ENCODE measurements around the gene ZBTB20. TPM values are rescaled to one million over a fixed set of nuclear protein-coding genes. Genes with fewer than 3 reads are reported as not detected.

Gene ZBTB20
- total RNA-seq, 6 experiments from 2014 or later = 36.7 to 59.4 (median 46.7) TPM

DNA sequence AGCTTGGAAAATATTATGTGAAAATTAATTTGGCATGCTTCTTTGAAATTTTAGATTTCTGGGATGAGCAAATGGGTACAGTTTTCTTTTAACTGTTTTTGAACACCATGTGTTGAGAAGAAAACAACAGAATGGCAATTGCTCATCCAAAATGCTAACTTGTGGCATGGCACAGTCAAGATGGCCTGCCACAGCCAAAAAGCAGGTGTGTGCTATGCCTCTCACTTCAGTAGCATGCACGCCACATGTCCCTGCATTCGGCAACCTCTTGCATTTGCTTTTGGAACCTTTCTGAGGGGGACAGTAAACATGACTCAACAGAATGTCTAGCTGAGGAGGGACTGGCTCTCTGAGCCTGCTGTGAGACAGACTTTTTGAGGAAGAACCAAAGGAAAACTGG is 714.8 kb downstream of the ZBTB20 start:
- DNase-seq (no peak), ATAC-seq (no peak)
- WGBS (ENCODE audit: insufficient coverage, low coverage, low lambda C conversion rate, missing lambda C conversion rate) = 100% methylated on average over 2 of the region's 2 CpGs
- H3K36me3 ChIP-seq = no peaks in the 10 kb centered on the region
- intact Hi-C loops (cut with DNase I) = no loop called here
- H3K27me3 ChIP-seq = no peaks in the 10 kb centered on the region
- no peaks in the 10 kb centered on the region for H3K4me1 ChIP-seq
- H3K27ac ChIP-seq = no peak overlapping the region
- H3K9me3 ChIP-seq = no peaks in the 10 kb centered on the region
- no peak overlapping the region for H3K4me3 ChIP-seq
- TF ChIP-seq POLR2A (IDR thresholded peaks at IDR 0.05) = no peak
- TF ChIP-seq, protein P1, sequence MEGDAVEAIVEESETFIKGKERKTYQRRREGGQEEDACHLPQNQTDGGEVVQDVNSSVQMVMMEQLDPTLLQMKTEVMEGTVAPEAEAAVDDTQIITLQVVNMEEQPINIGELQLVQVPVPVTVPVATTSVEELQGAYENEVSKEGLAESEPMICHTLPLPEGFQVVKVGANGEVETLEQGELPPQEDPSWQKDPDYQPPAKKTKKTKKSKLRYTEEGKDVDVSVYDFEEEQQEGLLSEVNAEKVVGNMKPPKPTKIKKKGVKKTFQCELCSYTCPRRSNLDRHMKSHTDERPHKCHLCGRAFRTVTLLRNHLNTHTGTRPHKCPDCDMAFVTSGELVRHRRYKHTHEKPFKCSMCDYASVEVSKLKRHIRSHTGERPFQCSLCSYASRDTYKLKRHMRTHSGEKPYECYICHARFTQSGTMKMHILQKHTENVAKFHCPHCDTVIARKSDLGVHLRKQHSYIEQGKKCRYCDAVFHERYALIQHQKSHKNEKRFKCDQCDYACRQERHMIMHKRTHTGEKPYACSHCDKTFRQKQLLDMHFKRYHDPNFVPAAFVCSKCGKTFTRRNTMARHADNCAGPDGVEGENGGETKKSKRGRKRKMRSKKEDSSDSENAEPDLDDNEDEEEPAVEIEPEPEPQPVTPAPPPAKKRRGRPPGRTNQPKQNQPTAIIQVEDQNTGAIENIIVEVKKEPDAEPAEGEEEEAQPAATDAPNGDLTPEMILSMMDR (IDR thresholded peaks at IDR 0.05) = no peak

DNA sequence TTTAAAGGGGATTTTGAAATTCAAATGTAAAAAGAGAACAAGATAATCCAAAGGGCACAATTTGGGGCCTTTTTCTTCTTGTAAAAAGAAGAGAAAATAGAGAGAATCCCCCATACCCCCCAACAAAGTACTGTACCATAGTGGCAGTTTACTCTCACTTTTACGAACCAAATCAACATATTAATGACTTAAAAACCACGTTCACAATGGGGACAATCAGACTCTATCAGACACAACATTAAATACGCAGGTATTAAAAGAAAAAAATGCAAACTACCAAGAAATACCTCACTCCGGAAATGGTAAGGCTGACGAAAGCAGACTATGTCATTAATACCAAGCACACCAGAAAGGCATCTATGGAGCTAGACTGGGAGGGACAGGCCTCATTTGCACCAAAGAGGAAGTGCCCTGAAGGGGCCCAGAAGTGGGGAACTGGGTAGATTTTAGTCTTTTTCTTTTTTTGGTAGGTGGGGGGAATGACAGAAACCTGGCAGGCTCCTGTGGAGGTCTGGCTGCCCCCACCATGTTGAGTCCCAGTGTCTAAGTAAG is 719.0 kb downstream of the ZBTB20 start:
- TF ChIP-seq, protein P1 (IDR thresholded peaks at IDR 0.05) = no peak
- no peak for TF ChIP-seq POLR2A (IDR thresholded peaks at IDR 0.05)
- DNase-seq (no peak), ATAC-seq (no peak)
- H3K27me3 ChIP-seq = no peaks in the 10 kb centered on the region
- no peaks in the 10 kb centered on the region for H3K9me3 ChIP-seq
- intact Hi-C loops (cut with DNase I) = no loop called here
- H3K36me3 ChIP-seq = no peaks in the 10 kb centered on the region
- WGBS (ENCODE audit: insufficient coverage, low coverage, low lambda C conversion rate, missing lambda C conversion rate) = 93% methylated on average over 5 of the region's 5 CpGs
- peaks cover 0 to 5% (median 0%) of the 10 kb centered on the region in 4 donors for H3K4me1 ChIP-seq
- H3K27ac ChIP-seq = no peak overlapping the region
- H3K4me3 ChIP-seq = no peak overlapping the region

DNA sequence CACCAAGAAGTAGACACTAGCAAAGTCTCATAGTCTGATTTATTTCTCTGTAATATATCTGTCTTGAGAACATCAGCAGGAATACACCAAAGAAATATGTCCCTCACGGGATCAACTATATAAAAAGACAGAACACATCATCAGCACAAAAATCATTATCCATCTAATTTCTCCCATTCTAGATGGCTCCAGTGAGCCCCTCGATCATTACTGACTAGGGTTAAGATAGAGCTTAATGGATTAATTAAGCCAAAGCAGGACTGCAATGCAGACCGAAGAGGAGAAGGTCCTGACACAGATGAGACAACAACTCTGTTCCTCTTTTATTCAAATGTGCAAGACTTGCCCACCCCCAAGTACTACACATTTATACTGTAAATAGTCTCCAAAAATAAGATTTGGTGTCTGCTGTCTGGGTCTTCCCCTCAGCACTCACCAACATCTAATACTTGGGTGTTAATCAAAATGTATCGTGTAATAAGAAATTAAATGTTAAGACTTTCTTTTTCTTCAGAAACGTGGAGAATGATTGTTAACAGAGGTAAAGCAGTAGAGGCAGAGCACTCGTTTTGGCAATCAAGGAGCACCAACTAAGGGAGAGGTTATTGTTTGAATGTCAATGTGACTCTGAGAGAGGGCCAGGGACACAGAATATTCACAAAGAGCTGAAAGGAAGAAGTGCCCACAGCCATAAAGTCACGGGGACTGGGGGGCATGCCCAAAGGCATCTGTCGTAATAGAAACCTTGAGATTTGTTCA is 719.6 kb downstream of the ZBTB20 start:
- DNase-seq = no peak
- Histone ChIP-seq H3K27me3 (no peaks in the 10 kb centered on the region), H3K4me1 (peaks cover 0 to 5% (median 0%) of the 10 kb centered on the region in 4 donors), H3K4me3 (no peak overlapping the region), H3K36me3 (no peaks in the 10 kb centered on the region), H3K9me3 (no peaks in the 10 kb centered on the region), H3K27ac (no peak overlapping the region)
- ATAC-seq = no peak
- 85% methylated on average over 8 of the region's 8 CpGs for WGBS (ENCODE audit: insufficient coverage, low coverage, low lambda C conversion rate, missing lambda C conversion rate)
- no peak for TF ChIP-seq POLR2A (IDR thresholded peaks at IDR 0.05)
- TF ChIP-seq, protein P1 (IDR thresholded peaks at IDR 0.05) = no peak
- intact Hi-C loops (cut with DNase I) = no loop called here

DNA sequence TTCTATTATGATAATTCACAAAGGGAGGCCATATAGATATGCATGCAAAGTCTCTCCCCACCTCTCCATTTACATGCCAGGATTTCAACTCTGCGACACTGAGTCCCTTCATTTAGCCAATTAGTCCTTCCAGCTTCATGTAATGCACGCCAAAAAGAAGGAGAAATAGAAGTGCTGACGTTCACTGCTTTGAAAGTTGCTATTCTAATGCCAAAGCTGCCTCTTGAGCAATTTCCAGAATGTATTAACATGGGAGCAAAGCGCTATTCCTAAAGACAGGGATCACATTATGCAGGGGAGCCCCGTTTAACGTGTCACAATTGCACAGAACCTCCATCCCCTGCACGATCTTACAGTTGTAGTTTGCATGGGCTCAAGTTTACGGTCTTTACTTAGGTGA is 722.8 kb downstream of the ZBTB20 start:
- Histone ChIP-seq H3K4me1 (peaks cover 0 to 5% (median 2%) of the 10 kb centered on the region in 4 donors), H3K9me3 (no peaks in the 10 kb centered on the region), H3K27me3 (no peaks in the 10 kb centered on the region), H3K27ac (no peak overlapping the region), H3K36me3 (no peaks in the 10 kb centered on the region), H3K4me3 (no peak overlapping the region)
- ATAC-seq (no peak), DNase-seq (no peak)
- intact Hi-C loops (cut with DNase I) = no loop called here
- WGBS (ENCODE audit: insufficient coverage, low coverage, low lambda C conversion rate, missing lambda C conversion rate) = 68% methylated on average over 8 of the region's 8 CpGs
- no peak for TF ChIP-seq POLR2A (IDR thresholded peaks at IDR 0.05)
- TF ChIP-seq, protein P1 (IDR thresholded peaks at IDR 0.05) = no peak

All from right lobe of liver (tissue), 6 donors.